Measurements from ENCODE around the gene PCID2. TPM values are rescaled to one million over a fixed set of nuclear protein-coding genes. Genes with fewer than 3 reads are reported as not detected.

Gene PCID2
- total and polyA plus RNA-seq, 2 of the 13 experiments (the other 11 are each of a cell fraction or from before 2014, with no cell fraction given): 65.0 to 111 TPM

- TF ChIP-seq, protein P1, sequence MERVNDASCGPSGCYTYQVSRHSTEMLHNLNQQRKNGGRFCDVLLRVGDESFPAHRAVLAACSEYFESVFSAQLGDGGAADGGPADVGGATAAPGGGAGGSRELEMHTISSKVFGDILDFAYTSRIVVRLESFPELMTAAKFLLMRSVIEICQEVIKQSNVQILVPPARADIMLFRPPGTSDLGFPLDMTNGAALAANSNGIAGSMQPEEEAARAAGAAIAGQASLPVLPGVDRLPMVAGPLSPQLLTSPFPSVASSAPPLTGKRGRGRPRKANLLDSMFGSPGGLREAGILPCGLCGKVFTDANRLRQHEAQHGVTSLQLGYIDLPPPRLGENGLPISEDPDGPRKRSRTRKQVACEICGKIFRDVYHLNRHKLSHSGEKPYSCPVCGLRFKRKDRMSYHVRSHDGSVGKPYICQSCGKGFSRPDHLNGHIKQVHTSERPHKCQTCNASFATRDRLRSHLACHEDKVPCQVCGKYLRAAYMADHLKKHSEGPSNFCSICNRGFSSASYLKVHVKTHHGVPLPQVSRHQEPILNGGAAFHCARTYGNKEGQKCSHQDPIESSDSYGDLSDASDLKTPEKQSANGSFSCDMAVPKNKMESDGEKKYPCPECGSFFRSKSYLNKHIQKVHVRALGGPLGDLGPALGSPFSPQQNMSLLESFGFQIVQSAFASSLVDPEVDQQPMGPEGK (CRISPR knock-in tag; IDR thresholded peaks at IDR 0.05): no peak
- TF ChIP-seq ZNF30 (CRISPR knock-in tag; IDR thresholded peaks at IDR 0.05) (no peak), ZSCAN12 (CRISPR knock-in tag; IDR thresholded peaks at IDR 0.05) (0 out of 2 replicates have a peak, but pooled peaks have one; percentile 11), CEBPB (IDR thresholded peaks at IDR 0.05; ENCODE audit: borderline replicate concordance, low read depth, low read length) (peak; percentile 57; the same call in 1 of the 2 replicates), NBN (conservative IDR thresholded peaks at IDR 0.05) (no peak), TFAP4 (IDR thresholded peaks at IDR 0.05; ENCODE audit: borderline replicate concordance, low read depth) (peak; percentile 72; the same call in 1 of the 2 replicates), ZNF672 (CRISPR knock-in tag; IDR thresholded peaks at IDR 0.05) (no peak), RFXANK (CRISPR knock-in tag; IDR thresholded peaks at IDR 0.05) (no peak), E2F1 (CRISPR knock-in tag; IDR thresholded peaks at IDR 0.05) (0 out of 2 replicates have a peak, but pooled peaks have one; percentile 17), KLF11 (CRISPR knock-in tag; IDR thresholded peaks at IDR 0.05) (0 out of 2 replicates have a peak, but pooled peaks have one; percentile 15)
- TF ChIP-seq, protein P2, sequence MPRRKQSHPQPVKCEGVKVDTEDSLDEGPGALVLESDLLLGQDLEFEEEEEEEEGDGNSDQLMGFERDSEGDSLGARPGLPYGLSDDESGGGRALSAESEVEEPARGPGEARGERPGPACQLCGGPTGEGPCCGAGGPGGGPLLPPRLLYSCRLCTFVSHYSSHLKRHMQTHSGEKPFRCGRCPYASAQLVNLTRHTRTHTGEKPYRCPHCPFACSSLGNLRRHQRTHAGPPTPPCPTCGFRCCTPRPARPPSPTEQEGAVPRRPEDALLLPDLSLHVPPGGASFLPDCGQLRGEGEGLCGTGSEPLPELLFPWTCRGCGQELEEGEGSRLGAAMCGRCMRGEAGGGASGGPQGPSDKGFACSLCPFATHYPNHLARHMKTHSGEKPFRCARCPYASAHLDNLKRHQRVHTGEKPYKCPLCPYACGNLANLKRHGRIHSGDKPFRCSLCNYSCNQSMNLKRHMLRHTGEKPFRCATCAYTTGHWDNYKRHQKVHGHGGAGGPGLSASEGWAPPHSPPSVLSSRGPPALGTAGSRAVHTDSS (CRISPR knock-in tag; conservative IDR thresholded peaks at IDR 0.05): no peak
- TF ChIP-seq, protein P3, sequence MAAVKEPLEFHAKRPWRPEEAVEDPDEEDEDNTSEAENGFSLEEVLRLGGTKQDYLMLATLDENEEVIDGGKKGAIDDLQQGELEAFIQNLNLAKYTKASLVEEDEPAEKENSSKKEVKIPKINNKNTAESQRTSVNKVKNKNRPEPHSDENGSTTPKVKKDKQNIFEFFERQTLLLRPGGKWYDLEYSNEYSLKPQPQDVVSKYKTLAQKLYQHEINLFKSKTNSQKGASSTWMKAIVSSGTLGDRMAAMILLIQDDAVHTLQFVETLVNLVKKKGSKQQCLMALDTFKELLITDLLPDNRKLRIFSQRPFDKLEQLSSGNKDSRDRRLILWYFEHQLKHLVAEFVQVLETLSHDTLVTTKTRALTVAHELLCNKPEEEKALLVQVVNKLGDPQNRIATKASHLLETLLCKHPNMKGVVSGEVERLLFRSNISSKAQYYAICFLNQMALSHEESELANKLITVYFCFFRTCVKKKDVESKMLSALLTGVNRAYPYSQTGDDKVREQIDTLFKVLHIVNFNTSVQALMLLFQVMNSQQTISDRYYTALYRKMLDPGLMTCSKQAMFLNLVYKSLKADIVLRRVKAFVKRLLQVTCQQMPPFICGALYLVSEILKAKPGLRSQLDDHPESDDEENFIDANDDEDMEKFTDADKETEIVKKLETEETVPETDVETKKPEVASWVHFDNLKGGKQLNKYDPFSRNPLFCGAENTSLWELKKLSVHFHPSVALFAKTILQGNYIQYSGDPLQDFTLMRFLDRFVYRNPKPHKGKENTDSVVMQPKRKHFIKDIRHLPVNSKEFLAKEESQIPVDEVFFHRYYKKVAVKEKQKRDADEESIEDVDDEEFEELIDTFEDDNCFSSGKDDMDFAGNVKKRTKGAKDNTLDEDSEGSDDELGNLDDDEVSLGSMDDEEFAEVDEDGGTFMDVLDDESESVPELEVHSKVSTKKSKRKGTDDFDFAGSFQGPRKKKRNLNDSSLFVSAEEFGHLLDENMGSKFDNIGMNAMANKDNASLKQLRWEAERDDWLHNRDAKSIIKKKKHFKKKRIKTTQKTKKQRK (IDR thresholded peaks at IDR 0.05; ENCODE audit: low read length): no peak
- TF ChIP-seq, protein P4, sequence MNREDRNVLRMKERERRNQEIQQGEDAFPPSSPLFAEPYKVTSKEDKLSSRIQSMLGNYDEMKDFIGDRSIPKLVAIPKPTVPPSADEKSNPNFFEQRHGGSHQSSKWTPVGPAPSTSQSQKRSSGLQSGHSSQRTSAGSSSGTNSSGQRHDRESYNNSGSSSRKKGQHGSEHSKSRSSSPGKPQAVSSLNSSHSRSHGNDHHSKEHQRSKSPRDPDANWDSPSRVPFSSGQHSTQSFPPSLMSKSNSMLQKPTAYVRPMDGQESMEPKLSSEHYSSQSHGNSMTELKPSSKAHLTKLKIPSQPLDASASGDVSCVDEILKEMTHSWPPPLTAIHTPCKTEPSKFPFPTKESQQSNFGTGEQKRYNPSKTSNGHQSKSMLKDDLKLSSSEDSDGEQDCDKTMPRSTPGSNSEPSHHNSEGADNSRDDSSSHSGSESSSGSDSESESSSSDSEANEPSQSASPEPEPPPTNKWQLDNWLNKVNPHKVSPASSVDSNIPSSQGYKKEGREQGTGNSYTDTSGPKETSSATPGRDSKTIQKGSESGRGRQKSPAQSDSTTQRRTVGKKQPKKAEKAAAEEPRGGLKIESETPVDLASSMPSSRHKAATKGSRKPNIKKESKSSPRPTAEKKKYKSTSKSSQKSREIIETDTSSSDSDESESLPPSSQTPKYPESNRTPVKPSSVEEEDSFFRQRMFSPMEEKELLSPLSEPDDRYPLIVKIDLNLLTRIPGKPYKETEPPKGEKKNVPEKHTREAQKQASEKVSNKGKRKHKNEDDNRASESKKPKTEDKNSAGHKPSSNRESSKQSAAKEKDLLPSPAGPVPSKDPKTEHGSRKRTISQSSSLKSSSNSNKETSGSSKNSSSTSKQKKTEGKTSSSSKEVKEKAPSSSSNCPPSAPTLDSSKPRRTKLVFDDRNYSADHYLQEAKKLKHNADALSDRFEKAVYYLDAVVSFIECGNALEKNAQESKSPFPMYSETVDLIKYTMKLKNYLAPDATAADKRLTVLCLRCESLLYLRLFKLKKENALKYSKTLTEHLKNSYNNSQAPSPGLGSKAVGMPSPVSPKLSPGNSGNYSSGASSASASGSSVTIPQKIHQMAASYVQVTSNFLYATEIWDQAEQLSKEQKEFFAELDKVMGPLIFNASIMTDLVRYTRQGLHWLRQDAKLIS (CRISPR knock-in tag; IDR thresholded peaks at IDR 0.05): no peak
- TF ChIP-seq, protein P5, sequence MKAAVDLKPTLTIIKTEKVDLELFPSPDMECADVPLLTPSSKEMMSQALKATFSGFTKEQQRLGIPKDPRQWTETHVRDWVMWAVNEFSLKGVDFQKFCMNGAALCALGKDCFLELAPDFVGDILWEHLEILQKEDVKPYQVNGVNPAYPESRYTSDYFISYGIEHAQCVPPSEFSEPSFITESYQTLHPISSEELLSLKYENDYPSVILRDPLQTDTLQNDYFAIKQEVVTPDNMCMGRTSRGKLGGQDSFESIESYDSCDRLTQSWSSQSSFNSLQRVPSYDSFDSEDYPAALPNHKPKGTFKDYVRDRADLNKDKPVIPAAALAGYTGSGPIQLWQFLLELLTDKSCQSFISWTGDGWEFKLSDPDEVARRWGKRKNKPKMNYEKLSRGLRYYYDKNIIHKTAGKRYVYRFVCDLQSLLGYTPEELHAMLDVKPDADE (CRISPR knock-in tag; IDR thresholded peaks at IDR 0.05): no peak
These were observed 58.5 kb downstream of the PCID2 start (continued) for GRCh38 chr13:113149711-113150549.

Measured in HepG2 (cell line).